Measurements from ENCODE around the gene SPOCK2.

Gene SPOCK2

GRCh38 chr10:72014785-72015480, 73.4 kb downstream of the SPOCK2 start:
- no peaks in the 10 kb centered on the region for H3K9me2 ChIP-seq (replicated peaks; ENCODE audit: insufficient read depth, low read length)
- H3K9me3 ChIP-seq (ENCODE audit: insufficient read depth, low read length): no peaks in the 10 kb centered on the region
- no peak overlapping the region for H3K9ac ChIP-seq (ENCODE audit: low read length)
- H3K4me3 ChIP-seq (ENCODE audit: insufficient read depth, low read length, poor library complexity, severe bottlenecking): no peak overlapping the region
- H2AFZ ChIP-seq (ENCODE audit: low read depth, low read length, severe bottlenecking): no peak overlapping the region
- H3K27ac ChIP-seq (ENCODE audit: low read depth, low read length): no peak overlapping the region
- H3K36me3 ChIP-seq (ENCODE audit: low read length): no peaks in the 10 kb centered on the region
- H3K79me2 ChIP-seq (ENCODE audit: insufficient read depth, low read length): no peaks in the 10 kb centered on the region
- no peak overlapping the region for H3K4me2 ChIP-seq (ENCODE audit: low read depth, low read length, poor library complexity, severe bottlenecking)
- TF ChIP-seq, protein P1, sequence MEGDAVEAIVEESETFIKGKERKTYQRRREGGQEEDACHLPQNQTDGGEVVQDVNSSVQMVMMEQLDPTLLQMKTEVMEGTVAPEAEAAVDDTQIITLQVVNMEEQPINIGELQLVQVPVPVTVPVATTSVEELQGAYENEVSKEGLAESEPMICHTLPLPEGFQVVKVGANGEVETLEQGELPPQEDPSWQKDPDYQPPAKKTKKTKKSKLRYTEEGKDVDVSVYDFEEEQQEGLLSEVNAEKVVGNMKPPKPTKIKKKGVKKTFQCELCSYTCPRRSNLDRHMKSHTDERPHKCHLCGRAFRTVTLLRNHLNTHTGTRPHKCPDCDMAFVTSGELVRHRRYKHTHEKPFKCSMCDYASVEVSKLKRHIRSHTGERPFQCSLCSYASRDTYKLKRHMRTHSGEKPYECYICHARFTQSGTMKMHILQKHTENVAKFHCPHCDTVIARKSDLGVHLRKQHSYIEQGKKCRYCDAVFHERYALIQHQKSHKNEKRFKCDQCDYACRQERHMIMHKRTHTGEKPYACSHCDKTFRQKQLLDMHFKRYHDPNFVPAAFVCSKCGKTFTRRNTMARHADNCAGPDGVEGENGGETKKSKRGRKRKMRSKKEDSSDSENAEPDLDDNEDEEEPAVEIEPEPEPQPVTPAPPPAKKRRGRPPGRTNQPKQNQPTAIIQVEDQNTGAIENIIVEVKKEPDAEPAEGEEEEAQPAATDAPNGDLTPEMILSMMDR (IDR thresholded peaks at IDR 0.05; ENCODE audit: insufficient read depth, low read length, poor library complexity, severe bottlenecking): no peak
- no peak for TF ChIP-seq EZH2phosphoT487 (conservative IDR thresholded peaks at IDR 0.05; ENCODE audit: low read length)
- H3F3A ChIP-seq (ENCODE audit: insufficient read depth): no peaks in the 10 kb centered on the region
- no peaks in the 10 kb centered on the region for H4K20me1 ChIP-seq (ENCODE audit: low read depth, low read length)
- H3K27me3 ChIP-seq (ENCODE audit: low read length): no peaks in the 10 kb centered on the region

DNA sequence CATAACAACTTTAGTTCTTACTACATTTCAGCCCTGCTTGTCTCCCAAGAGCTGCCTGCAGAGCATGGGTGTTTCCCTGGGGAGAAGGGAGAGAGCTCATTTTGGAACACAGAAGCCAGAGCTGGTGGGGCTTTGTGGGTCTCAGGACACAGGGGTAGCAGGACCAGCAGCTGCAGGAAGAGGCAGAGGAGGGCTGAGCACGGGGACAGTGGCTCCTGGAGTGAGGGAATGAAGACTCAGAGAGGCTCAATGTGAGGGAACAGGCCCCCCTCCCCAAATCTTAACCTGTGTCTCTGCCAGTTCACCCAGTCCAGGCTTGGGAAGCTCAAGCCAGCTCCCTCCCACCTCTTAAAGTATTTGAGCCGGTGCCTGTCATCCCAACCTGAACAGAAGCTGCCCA, 74.2 kb downstream of the SPOCK2 start:
- H3K79me2 ChIP-seq (ENCODE audit: insufficient read depth, low read length): no peaks in the 10 kb centered on the region
- no peak overlapping the region for H3K4me3 ChIP-seq (ENCODE audit: insufficient read depth, low read length, poor library complexity, severe bottlenecking)
- H2AFZ ChIP-seq (ENCODE audit: low read depth, low read length, severe bottlenecking): no peak overlapping the region
- H3K4me2 ChIP-seq (ENCODE audit: low read depth, low read length, poor library complexity, severe bottlenecking): no peak overlapping the region
- no peaks in the 10 kb centered on the region for H3K9me3 ChIP-seq (ENCODE audit: insufficient read depth, low read length)
- no peaks in the 10 kb centered on the region for H3K27me3 ChIP-seq (ENCODE audit: low read length)
- H3K36me3 ChIP-seq (ENCODE audit: low read length): no peaks in the 10 kb centered on the region
- no peaks in the 10 kb centered on the region for H3K9me2 ChIP-seq (replicated peaks; ENCODE audit: insufficient read depth, low read length)
- no peaks in the 10 kb centered on the region for H4K20me1 ChIP-seq (ENCODE audit: low read depth, low read length)
- no peak for TF ChIP-seq EZH2phosphoT487 (conservative IDR thresholded peaks at IDR 0.05; ENCODE audit: low read length)
- TF ChIP-seq, protein P1 (IDR thresholded peaks at IDR 0.05; ENCODE audit: insufficient read depth, low read length, poor library complexity, severe bottlenecking): no peak
- H3K27ac ChIP-seq (ENCODE audit: low read depth, low read length): no peak overlapping the region
- no peaks in the 10 kb centered on the region for H3F3A ChIP-seq (ENCODE audit: insufficient read depth)
- H3K9ac ChIP-seq (ENCODE audit: low read length): no peak overlapping the region

DNA sequence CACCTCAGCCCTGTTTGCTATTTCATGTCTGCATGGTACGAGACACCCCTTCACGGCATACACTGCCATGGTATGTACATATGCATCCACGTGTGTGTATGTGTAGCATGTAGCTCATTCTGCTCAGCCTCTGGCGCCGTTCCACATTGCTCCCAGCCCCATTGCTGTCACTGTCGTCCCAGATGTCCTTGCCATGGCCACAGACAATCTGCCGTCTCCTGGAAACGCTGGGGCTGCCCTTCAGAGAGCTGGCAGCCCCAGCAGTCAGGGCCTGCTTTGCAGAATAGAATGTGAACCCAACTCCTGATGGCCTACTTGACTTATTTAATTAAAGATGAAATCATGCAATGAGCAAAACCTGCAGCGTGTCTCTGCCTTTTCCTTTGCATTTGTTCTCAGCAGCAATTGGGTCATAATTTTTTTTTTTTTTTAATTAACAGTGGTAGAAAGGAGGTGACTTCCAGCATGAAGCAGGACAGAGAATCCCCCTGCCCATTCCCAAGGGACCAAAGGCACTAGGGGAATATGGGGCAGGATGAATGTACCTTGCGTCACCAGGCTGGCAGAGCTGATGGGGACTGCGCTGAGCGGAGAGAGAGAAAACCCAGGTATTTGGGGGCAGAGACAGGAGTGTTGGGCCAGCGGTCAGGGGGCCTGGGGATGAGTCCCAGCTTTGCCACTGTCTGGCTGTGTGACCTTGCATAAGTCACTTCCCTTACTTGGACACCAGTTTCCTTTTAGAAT, 75.0 kb downstream of the SPOCK2 start:
- Histone ChIP-seq H3K36me3 (ENCODE audit: low read length) (no peaks in the 10 kb centered on the region), H3K79me2 (ENCODE audit: insufficient read depth, low read length) (no peaks in the 10 kb centered on the region), H4K20me1 (ENCODE audit: low read depth, low read length) (no peaks in the 10 kb centered on the region), H3K27me3 (ENCODE audit: low read length) (no peaks in the 10 kb centered on the region), H3K27ac (ENCODE audit: low read depth, low read length) (no peak overlapping the region), H3K9ac (ENCODE audit: low read length) (no peak overlapping the region), H3K4me2 (ENCODE audit: low read depth, low read length, poor library complexity, severe bottlenecking) (no peak overlapping the region), H3F3A (ENCODE audit: insufficient read depth) (no peaks in the 10 kb centered on the region), H2AFZ (ENCODE audit: low read depth, low read length, severe bottlenecking) (no peak overlapping the region), H3K9me3 (ENCODE audit: insufficient read depth, low read length) (no peaks in the 10 kb centered on the region), H3K4me3 (ENCODE audit: insufficient read depth, low read length, poor library complexity, severe bottlenecking) (no peak overlapping the region), H3K9me2 (replicated peaks; ENCODE audit: insufficient read depth, low read length) (no peaks in the 10 kb centered on the region)
- TF ChIP-seq, protein P1 (IDR thresholded peaks at IDR 0.05; ENCODE audit: insufficient read depth, low read length, poor library complexity, severe bottlenecking): no peak
- TF ChIP-seq EZH2phosphoT487 (conservative IDR thresholded peaks at IDR 0.05; ENCODE audit: low read length): no peak
